Type B pancreatic cell (in vitro differentiated cells): ENCODE results near the gene EIF1AD. TPM values are rescaled to one million over a fixed set of nuclear protein-coding genes. Genes with fewer than 3 reads are reported as not detected.

Experiments
- DNase-seq: peaks from one replicate; pipeline ENCODE4 v3.0.0; 2021; ENCODE audit warnings: mixed read lengths; ENCODE audit not compliant: unreplicated experiment; ENCODE audit errors: extremely low spot score
- H3K27ac Mint-ChIP-seq: 2 replicates; pipeline ENCODE4 v1.8.0; 2021; ENCODE audit warnings: mild to moderate bottlenecking, mixed read lengths
- H3K27me3 Mint-ChIP-seq: 2 replicates; pipeline ENCODE4 v1.8.0; 2021; ENCODE audit warnings: mixed read lengths
- H3K36me3 Mint-ChIP-seq: 2 replicates; pipeline ENCODE4 v1.8.0; 2021; ENCODE audit warnings: mixed read lengths
- H3K4me1 Mint-ChIP-seq: one replicate; pipeline ENCODE4 v1.8.0; 2021; ENCODE audit warnings: mixed read lengths; ENCODE audit not compliant: unreplicated experiment
- H3K4me3 Mint-ChIP-seq: 2 replicates; pipeline ENCODE4 v1.8.0; 2021; ENCODE audit warnings: mild to moderate bottlenecking, mixed read lengths
- H3K9me3 Mint-ChIP-seq: 2 replicates; pipeline ENCODE4 v1.8.0; 2021; ENCODE audit warnings: mixed read lengths
- CTCF ChIP-seq: fragments of 200-600 bp; sonication (generic); conservative IDR thresholded peaks from 2 replicates; pipeline ENCODE4 v1.5.0; 2021; ENCODE audit warnings: antibody characterized with exemption, mild to moderate bottlenecking
- total RNA-seq: library from RNA; stranded (reverse); gene quantifications from 2 replicates; pipeline ENCODE4 v1.2.1, GENCODE V29; 2021; ENCODE audit warnings: low replicate concordance

The EIF1AD gene
- total RNA-seq, 1 donor from 2014 or later = 44.8 TPM

GRCh38 chr11:65992056-65992455, 9.9 kb downstream of the EIF1AD start:
- DNase-seq = no peak
- H3K4me3 Mint-ChIP-seq = no peak overlapping the region
- H3K36me3 Mint-ChIP-seq = peaks cover 9% of the 10 kb centered on the region
- H3K4me1 Mint-ChIP-seq = peaks cover 6% of the 10 kb centered on the region
- no peaks in the 10 kb centered on the region for H3K27me3 Mint-ChIP-seq
- no peak overlapping the region for H3K27ac Mint-ChIP-seq
- no peak for TF ChIP-seq CTCF
- no peaks in the 10 kb centered on the region for H3K9me3 Mint-ChIP-seq

GRCh38 chr11:65988791-65989592, 13.0 kb downstream of the EIF1AD start:
- H3K4me3 Mint-ChIP-seq = no peak overlapping the region
- DNase-seq = peak; percentile 89
- no peaks in the 10 kb centered on the region for H3K27me3 Mint-ChIP-seq
- peaks cover 6% of the 10 kb centered on the region for H3K4me1 Mint-ChIP-seq
- TF ChIP-seq CTCF = peak; percentile 99
- H3K27ac Mint-ChIP-seq = peak overlapping the region; percentile 80
- H3K9me3 Mint-ChIP-seq = no peaks in the 10 kb centered on the region
- H3K36me3 Mint-ChIP-seq = peaks cover 6% of the 10 kb centered on the region

- Mint-ChIP-seq H3K9me3 (no peaks in the 10 kb centered on the region), H3K27me3 (no peaks in the 10 kb centered on the region), H3K27ac (no peak overlapping the region), H3K36me3 (peaks cover 6% of the 10 kb centered on the region), H3K4me1 (peaks cover 6% of the 10 kb centered on the region), H3K4me3 (no peak overlapping the region)
- no peak for DNase-seq
- TF ChIP-seq CTCF = no peak
These were observed 14.6 kb downstream of the EIF1AD start for GRCh38 chr11:65987336-65987735.

GRCh38 chr11:65983589-65983987, 18.4 kb downstream of the EIF1AD start:
- no peak overlapping the region for H3K4me3 Mint-ChIP-seq
- H3K9me3 Mint-ChIP-seq = no peaks in the 10 kb centered on the region
- DNase-seq = no peak
- no peaks in the 10 kb centered on the region for H3K4me1 Mint-ChIP-seq
- no peaks in the 10 kb centered on the region for H3K36me3 Mint-ChIP-seq
- H3K27ac Mint-ChIP-seq = no peak overlapping the region
- H3K27me3 Mint-ChIP-seq = no peaks in the 10 kb centered on the region
- TF ChIP-seq CTCF = no peak

- DNase-seq = no peak
- no peak overlapping the region for H3K4me3 Mint-ChIP-seq
- no peaks in the 10 kb centered on the region for H3K36me3 Mint-ChIP-seq
- no peaks in the 10 kb centered on the region for H3K9me3 Mint-ChIP-seq
- H3K27ac Mint-ChIP-seq = no peak overlapping the region
- no peaks in the 10 kb centered on the region for H3K4me1 Mint-ChIP-seq
- no peak for TF ChIP-seq CTCF
- no peaks in the 10 kb centered on the region for H3K27me3 Mint-ChIP-seq
These were observed 19.0 kb downstream of the EIF1AD start for GRCh38 chr11:65982824-65983588.
